GM13976 (cell line): ENCODE data around the gene SFT2D3.

Source experiments
- DNase-seq: peaks from one replicate; pipeline ENCODE4 v3.0.0; 2012; ENCODE audit warnings: low spot score
- in situ Hi-C: fragments of 300-500 bp; cut with MboI; formaldehyde crosslinking; loops from one replicate; pipeline ENCODE4 v1.12.0; 2022; ENCODE audit warnings: low sequenced_read_pairs, mixed read lengths, inconsistent platforms; ENCODE audit not compliant: unreplicated experiment
- TF ChIP-seq, protein P1 (sequence below): IDR thresholded peaks from 2 replicates; pipeline ENCODE4 v1.5.1; 2012; ENCODE audit warnings: borderline replicate concordance, mild to moderate bottlenecking; ENCODE audit not compliant: insufficient read depth; ENCODE audit errors: extremely low read depth, missing control alignments, control extremely low read depth

SFT2D3 gene

GRCh38 chr2:127712999-127713398 lies 11.7 kb downstream of the SFT2D3 start:
- no peak for DNase-seq
- TF ChIP-seq, protein P1, sequence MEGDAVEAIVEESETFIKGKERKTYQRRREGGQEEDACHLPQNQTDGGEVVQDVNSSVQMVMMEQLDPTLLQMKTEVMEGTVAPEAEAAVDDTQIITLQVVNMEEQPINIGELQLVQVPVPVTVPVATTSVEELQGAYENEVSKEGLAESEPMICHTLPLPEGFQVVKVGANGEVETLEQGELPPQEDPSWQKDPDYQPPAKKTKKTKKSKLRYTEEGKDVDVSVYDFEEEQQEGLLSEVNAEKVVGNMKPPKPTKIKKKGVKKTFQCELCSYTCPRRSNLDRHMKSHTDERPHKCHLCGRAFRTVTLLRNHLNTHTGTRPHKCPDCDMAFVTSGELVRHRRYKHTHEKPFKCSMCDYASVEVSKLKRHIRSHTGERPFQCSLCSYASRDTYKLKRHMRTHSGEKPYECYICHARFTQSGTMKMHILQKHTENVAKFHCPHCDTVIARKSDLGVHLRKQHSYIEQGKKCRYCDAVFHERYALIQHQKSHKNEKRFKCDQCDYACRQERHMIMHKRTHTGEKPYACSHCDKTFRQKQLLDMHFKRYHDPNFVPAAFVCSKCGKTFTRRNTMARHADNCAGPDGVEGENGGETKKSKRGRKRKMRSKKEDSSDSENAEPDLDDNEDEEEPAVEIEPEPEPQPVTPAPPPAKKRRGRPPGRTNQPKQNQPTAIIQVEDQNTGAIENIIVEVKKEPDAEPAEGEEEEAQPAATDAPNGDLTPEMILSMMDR = no peak
- in situ Hi-C loops = no loop called here

DNA sequence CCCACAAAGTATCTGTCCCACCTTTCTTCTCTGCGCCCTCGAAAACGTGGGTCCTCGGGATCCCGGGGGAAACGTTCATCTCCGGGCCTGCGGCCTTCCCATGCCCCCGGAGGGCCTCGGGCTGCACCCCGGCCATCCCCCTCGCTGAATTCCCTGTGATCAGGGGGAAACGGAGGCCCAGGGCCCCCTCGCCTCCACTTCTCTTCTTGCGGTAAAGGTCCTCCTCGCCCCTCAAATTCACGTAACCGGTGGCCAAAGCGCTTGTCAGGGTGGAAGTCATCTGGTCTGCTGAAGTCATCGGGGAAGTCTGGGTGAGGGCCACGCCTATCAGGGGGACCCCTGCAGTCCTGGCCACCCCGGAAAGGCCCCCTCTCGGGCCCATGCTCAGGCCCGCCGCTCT lies 12.3 kb downstream of the SFT2D3 start:
- no peak for DNase-seq
- in situ Hi-C loops = no loop called here
- TF ChIP-seq, protein P1 = no peak

DNA sequence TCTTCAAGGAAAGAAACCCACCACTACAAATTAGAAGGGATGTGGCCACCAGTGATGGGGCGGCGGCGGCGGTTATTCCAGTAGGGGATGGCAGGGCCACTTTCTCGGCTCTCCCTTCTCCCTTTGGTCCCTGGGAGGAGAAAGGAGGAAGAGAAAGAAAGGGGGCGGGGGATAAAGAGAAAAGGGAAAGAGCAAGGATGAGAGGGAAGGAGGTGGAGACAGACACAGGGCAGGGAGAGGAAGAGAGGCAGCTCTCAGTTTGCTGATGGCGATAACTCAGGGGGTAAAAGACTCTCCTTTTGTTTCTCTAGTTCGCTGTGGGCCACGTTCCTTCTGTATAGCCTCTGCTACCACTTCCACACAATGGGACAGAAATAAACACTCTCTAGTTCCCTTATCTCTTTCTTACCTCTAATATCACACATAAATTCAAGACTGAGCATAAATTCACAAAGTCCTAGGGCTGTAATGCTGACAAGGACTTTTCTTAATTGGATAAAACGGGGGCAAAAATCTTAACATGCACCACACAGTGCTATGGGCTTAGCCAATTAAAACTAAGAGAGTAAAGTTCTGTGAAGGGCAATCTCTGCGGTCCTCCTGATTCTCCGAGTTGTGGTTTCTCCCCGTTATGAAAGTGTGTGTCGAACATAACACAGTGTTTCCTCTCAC lies 14.6 kb downstream of the SFT2D3 start:
- DNase-seq = no peak
- in situ Hi-C loops = no loop called here
- TF ChIP-seq, protein P1 = no peak

GRCh38 chr2:127718271-127718670 lies 17.0 kb downstream of the SFT2D3 start:
- in situ Hi-C loops = no loop called here
- TF ChIP-seq, protein P1 = no peak

GRCh38 chr2:127719301-127720218 lies 18.3 kb downstream of the SFT2D3 start:
- in situ Hi-C loops = no loop called here
- no peak for DNase-seq

More at GRCh38 chr2:127718271-127718670, 17.0 kb downstream of the SFT2D3 start:
- DNase-seq = no peak

GRCh38 chr2:127721311-127721977 lies 20.1 kb downstream of the SFT2D3 start:
- DNase-seq = no peak
- TF ChIP-seq, protein P1 = no peak
- in situ Hi-C loops = no loop called here

More at GRCh38 chr2:127719301-127720218, 18.3 kb downstream of the SFT2D3 start:
- TF ChIP-seq, protein P1 = no peak
